Activated CD4-positive, alpha-beta T cell treated with anti-CD3 and anti-CD28 coated beads, Interleukin-2, Interleukin-6, amounts not matched to agents 100 ng/mL and 50 ng/mL, durations not matched to agents 16 hours and 8 hours (primary cell): ENCODE results near the gene SLC28A3.
A peak's percentile ranks its signal among the peaks of the same experiment; 100 is the strongest.

Experiments used
- DNase-seq: peaks from one replicate; pipeline ENCODE4 v3.0.0-alpha.2; 2020

The SLC28A3 gene

DNA sequence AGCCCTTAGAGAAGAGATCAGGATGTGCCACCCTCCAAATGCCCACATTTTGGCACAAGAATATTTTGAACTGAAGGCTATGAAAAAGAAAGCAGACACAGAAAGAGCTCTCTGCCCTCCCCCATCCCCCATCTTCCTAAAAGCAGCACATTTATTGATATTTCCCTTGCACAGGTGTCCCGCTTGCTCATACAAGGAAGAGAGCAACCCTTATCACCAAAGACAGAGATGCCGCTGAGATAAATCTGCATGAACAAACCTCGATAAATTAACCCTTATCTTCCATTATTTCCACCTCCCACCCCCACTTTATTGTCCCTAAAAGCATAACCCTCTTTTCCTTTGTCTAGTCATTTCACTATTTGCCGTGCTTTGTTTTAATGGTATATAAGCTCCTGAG, 1.8 kb downstream of the SLC28A3 start:
- no peak for DNase-seq

DNA sequence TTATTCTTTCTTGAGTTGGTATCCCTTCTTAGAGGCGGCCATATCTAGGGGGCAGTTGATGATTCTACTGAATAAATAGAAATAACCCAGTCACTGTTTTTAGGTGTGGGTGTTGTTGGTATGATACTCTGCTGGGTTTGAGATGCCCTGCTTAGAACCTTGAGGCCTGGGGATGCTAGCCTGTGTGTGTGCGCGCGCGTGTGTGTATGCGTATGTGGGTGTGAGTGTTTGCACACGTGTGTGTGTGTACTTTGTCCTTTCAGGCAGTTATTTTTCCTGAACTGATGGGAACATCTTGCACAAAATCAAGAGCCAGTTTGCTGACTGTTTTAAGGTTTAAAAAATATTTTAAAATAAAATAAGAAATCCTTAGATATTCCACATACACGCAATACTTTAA, 3.3 kb downstream of the SLC28A3 start:
- DNase-seq, result no peak

DNA sequence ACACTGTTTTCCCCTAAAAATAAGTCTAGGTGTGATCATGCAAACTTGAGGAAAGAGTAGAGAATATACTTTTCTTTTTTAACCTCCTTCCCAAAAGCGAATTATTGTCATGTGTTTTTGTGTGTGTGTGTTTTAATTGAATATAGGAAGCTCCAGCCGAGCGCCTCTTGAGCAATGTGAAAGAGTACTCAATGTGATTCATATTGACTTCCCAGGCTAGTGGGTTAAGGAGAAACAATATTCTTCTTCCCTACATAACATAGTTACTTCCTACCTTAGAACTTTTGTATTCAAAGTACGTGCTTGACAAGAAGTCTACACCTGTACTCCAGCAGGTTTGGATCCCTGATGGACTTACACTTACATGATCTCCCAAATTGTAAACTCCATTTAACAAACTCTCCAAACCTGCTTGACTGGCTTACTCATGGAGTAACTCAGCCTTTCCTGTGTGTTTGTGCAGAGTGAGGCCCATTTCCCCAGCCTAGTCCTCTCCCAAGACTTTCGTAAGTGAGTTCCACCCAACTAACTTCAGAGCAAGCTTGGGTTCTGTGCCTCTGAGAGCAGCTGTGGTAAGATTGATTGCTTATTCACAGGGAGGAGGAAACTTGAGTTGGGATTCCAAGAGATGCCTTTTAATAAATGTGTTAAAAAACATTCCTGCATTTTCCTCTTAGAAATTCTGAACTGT, 9.3 kb downstream of the SLC28A3 start:
- DNase-seq, result no peak

DNA sequence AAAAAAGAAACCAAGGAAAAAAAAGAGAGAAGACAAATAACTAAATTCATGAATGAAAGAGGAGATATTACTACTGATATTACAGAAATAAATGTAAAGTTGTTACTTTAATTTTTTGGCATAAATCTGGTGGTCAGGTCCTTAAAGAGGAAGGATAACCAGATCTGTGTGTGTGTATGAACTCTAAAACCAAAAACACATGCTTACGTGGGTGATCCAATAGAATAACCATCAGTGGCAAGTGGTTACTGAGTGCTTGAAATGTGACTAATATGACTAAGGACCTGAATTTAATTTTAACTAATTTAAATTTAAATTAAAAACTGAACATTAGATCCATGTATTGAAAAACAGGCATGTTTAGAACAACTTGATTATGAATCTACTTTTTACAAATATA, 10.3 kb downstream of the SLC28A3 start:
- no peak for DNase-seq

DNA sequence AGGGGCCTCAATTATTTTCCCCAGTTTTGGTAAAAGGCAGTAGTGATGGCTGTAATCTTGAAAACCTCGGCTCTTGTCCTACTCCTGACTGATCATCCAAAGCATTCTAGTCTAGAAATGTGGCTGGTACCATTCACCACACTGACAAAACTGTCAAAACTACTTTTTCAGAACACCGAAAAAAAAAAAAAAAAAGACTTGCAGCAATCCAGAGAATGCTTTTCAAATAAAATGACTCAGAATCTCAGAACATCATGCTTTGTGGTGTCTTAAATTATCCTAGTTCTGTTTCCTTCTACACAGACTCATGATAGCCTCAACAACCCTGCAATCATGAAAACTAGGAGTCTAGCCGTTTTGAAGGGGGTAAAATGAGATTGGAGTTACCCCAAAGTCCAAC, 13.4 kb downstream of the SLC28A3 start:
- no peak for DNase-seq

DNA sequence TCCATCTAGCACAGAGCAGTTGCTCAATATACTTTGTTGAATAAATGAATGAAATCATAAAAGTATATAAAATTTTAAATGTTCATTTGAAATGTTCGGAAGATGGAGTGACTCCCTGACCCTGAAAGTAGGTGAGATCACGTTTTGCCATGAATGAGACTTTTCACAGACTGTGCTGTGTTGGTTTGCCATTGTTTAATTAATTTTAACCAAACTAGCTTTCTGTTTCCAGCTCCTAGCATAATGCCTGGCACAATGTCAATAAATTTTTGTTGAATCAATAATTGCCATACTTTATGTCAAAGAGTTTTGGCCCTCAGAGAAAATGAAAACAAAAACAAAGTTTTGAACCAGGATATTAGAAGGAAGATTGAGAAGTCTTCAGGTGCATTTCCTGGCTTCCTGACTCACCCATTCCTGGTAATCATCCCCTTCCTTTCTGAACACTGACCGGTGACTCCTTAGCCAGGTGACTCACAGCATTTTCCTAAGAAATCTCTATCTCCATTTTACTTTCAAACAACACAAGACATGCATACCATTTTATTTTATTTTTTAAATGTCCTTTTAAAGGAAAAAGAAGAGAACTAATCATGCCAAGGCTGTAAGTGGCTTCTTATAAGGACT, 15.1 kb downstream of the SLC28A3 start:
- no peak for DNase-seq

DNA sequence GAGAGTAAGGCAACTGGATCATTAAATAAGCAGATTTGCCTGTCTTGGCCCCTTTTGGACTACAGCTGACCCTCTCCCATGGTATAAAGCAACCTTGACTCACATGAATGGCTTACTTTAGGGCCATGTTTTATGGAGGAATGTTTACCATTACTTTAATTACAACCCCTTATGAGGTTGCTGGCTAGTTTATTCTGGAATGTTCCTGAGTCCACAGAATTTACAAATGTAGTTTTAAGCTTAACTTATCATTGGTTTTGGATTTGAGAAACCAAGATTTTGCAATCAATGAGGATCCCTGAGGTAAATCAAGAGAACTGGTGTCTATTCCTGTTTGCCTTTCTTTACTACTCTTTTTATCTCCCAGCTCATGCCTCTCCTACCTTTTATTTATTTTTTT, 15.7 kb downstream of the SLC28A3 start:
- no peak for DNase-seq

DNA sequence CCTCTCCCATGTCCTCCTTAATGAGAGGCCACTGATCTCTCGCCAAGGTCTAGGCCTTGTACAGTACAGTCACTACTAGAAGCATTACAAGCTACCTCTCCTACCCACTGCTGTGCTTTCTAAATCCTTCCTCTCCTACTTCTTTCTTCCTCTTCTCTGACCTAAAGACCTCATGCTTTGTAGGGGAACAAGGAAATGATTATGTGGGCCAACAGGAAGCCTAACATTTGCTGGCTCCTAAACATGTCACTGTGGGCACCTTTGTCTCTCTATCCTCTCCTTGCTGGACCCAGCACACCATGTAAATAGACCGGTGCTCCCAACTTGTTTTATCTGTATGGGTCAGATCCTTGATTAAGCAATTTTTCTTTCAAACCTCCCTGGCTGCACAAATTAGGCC, 16.7 kb downstream of the SLC28A3 start:
- no peak for DNase-seq

DNA sequence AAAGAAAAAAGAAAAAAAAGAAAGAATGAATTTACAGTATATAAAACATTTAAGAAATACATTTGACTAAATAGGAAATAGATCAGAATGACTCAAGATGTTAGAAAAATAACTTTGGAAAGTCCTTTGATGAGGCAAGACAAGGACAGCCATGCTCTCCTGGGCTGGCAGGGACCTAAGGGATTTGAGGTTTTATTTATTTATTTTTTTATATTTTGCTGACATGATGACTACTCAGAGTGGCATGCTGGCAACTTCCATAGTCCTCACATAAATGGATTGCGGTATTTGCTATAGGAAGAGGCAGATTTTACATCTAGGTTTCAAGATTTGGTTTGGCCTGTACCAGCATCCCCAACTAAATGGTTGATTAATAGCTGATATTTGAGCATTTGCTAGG, 17.7 kb downstream of the SLC28A3 start:
- DNase-seq, result no peak

DNA sequence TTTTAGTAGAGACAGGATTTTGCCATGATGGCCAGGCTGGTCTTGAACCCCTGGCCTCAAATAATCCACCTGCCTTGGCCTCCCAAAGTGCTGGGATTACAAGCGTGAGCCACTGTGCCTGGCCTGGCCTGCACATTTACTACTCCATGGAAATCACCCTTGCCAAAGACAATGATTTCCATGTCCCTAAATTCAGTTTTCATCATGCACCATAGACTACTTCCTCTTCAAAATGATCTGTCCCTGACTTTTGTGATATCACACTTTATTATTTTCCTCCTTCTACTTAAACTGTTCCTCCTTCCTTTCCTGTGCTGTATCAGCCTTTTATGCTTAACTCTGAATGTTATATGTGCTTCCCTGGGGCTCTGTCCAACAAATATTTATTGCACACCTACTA, 20.3 kb downstream of the SLC28A3 start:
- DNase-seq, result no peak

DNA sequence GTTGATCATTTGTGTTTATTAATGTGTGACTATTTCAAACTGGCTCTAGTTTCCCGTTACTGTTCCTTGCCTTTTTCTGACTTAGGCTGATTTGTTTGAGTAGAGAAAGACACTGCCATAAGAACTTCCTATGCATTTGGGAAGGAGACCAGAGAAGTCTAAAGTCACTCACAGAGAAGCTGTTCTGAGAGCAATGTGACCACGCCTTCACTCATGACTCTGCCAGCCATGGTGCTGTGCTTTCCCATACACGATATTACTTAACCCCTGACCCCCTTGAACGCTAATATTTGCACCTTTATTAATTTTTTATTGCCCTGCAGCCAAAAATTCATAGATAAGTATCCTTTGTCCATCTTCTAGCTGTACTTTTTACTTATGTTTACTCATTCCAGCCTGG, 20.9 kb downstream of the SLC28A3 start:
- DNase-seq, result no peak

DNA sequence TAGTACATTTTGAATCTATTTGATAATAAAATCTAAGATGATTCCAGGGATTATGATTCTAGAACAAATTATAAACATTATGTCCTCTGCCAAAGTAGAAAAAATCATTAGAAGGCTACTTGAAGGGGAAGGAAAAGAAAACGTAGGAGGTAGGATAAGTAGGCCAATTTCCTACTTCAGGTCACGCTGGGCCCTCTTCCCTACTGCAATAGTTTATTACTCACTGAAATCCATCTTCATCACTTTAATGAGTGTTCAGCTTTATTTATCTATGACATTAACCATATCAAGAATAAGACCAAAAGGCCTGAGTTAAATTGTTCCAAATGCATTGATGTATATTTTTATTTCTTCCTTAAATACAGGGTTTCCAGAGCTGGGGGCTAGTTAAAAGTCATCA, 21.6 kb downstream of the SLC28A3 start:
- DNase-seq, result no peak

DNA sequence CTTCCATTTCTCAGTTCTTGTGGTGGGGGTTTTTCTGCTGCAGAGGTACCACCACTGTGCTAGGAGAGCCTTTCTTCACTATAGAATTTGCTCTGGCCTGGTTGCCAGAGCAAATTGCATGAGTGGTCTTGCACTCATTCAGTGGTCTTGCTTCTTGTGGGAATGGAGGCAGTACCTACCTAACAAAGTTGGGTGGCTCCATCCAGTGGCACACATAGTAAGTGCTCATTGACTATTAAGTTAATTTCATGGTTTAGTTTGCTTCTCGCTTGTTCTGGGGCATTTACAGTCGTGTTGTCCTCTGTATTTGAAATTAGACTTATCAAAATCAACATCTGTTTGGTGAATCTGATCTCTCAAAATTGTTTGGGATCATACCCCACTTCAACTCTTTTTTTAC, 23.0 kb downstream of the SLC28A3 start:
- no peak for DNase-seq

DNA sequence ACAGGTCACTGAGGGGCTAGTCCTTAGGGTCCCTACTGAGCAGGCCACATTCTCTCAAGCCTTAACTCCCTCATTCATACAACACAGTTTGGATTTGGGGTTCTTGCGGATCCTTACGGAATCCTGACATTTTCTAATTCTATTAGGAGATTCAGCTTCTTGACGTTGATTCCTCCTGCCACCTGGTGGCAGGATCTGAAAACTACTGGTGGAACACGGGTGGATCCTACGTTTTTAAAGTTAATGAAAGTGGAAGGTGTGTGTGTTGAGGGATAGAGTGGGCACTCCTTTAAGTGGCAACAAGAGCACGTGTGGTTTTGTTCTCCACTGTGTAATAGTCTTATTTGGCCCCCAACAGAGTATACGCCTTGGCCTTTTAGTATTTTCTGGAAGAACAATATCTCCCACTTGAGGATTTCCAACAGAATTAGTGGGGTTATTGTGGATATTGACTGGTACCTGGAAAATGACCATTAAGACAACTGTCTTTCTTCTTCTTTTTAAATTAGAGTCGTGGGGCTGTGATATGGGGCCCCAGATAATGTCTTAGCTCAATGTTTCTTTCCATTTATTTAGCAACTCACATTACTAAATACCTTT, 25.2 kb downstream of the SLC28A3 start:
- peak; percentile 73 for DNase-seq

DNA sequence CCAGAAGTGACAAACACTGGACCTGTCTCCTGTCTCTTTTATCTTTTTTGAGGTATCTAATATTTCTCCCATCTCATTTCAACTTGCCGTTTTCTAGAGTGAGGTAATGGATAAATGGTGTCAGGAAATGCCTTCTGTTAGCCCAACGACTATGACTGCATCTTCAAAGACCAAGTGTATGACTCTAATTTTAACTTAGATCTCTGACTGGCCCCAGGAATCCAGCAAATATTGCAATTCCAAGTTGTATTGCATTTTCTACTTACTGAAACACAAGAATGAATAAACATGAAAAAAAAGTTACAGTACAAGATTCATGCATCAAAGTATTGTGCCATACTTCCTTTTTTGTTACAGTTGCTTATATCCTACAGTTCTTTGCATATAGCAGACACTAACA, 26.3 kb downstream of the SLC28A3 start:
- DNase-seq, result no peak

DNA sequence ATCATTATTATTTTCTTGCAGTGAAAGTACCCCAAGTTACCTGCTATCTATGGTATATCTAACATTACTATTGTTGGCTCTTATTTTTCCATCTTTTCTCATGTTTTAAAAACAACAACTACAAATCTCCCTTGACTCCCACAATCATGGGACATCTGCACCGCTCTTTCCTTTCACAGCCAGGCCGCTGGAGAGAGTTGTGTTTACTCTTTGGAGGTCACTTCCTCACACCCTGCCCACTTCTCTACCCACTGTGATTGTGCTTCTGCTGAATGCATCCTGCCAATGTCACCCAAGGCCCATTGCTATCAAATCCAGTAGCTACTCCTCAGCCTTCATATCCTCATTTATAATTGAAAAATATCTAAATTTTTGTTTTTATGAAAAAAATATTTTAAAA, 29.7 kb downstream of the SLC28A3 start:
- DNase-seq, result no peak

DNA sequence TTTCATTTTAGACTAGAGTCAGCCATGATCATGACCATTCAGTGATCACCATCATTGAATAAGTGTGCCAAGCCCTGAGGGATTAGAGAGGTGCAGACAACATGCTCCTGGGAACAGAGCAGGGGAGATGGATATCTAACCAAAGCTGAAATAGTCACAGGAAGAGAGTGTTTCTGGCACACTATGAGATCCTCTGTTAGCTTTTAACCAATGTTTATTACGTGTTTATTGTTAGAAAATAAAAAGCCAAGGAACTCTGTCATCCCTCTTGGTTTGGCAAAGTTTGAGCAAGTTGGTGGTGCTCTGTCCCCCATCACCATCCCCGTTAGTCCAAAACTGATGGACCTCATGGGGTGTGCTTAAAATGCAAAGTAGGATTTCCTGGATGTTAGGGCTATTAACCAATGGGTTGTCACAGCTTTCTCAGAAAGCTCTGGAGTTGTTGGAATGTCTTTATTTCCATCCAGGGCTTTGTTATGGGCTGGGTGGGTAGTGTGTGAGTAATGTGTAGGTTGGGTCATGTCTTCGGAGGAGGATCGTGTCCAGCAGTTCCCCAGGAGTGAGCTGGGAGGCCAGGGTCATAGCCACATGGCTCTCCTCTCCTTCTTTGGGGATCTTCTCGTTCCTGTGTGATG, 34.9 kb downstream of the SLC28A3 start:
- DNase-seq, result no peak

DNA sequence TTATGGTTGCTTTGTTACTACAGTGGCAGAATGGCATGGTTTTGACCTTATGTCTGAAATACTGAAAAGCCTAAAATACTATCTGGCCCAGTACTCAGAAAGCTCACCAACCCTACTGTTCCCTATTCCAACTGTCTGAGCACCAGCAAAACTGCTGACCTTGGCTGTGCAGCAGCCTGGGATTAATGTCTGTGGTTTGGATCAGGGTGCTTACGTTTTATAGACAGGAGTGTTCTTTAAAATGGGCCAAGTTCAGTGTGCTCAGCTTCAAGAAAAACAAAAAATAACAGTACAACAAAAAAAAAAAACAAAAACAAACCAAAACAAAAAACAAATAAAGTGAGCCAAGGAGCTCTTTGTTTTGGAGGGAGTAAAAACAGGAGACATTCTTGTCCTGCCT, 36.4 kb downstream of the SLC28A3 start:
- DNase-seq, result no peak

DNA sequence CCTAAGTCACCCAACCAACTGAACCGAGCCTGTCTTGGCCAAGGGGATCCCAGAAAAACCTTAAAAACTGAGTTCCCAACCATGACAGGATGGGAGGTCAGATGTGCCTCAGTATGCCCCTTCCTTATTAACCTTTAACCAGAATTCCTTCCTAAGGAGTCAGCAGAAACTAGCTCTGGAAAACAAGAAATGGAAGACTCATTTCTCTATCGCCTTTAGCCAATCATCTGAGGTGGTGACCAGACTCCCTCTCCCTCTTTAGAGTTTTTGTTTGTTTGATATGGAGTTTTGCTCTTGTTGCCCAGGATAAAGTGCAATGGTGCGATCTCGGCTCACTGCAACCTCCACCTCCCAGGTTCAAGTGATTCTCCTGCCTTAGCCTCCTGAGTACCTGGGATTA, 37.5 kb downstream of the SLC28A3 start:
- no peak for DNase-seq

DNA sequence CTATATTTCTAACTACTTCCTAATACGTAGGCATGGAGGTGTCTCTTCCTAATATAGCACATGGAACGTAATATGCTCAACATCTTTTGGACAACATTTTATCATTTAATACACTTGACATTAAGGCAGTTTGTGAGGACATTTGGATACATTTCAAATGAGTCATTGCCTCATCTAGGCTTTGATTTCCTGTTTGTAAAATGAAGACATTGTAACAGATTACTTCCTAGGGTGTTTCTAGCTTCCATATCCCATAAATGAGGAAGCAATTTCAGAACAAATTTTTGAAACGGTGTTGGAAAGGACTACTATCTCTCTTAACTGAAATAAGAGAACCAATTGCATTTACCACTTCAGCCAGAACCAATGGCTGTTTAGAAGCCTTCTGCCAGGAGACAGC, 38.7 kb downstream of the SLC28A3 start:
- no peak for DNase-seq

DNA sequence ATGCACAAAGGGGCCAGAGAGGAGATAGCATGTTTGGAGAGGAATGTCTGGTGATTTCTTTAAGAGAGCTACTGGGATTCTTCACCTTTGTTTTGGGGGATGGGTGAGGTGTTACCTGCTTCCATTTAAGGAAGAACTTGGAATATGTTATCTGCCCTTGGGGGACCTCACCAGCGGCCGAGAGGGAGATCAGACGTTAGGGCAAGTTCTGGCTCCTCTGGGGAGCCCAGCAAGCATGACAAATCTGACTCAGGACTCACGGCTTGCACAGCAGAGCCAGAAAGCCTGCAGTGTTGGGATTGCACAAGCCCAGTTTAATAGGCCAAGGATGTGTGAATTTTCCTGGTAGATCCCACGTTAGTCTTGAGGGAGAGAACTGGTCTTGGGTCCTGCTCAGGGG, 40.3 kb downstream of the SLC28A3 start:
- DNase-seq, result no peak

DNA sequence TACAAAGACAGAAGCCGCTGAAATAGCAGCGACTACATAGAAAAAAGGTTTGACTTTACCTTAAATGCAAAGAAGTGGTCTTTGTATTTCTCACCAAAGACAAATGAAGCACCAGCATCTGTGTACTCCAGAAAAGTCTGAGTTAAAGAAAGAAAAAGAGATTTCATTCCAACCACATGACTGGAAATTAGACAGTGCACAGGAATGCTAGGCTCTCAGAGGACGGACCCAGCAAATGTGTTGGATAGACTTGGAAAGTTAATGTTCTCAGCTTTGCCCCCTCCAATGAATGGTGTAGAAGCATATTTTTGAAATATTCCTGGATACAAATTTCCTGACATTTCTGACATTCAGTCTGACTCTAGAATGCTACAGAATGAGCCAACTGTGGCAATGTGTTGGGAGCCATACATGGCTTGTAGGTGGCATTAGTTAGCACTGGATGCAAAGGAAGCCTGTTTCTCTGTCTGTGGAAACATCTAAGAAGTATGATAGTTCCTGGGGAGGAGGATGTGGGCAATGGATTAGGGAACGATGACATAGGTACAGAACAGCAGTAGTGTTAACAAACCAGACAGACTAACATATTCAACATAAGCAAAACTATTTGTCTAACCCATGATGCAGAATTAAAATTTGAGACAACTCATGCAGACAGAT, 43.3 kb downstream of the SLC28A3 start:
- DNase-seq, result no peak

DNA sequence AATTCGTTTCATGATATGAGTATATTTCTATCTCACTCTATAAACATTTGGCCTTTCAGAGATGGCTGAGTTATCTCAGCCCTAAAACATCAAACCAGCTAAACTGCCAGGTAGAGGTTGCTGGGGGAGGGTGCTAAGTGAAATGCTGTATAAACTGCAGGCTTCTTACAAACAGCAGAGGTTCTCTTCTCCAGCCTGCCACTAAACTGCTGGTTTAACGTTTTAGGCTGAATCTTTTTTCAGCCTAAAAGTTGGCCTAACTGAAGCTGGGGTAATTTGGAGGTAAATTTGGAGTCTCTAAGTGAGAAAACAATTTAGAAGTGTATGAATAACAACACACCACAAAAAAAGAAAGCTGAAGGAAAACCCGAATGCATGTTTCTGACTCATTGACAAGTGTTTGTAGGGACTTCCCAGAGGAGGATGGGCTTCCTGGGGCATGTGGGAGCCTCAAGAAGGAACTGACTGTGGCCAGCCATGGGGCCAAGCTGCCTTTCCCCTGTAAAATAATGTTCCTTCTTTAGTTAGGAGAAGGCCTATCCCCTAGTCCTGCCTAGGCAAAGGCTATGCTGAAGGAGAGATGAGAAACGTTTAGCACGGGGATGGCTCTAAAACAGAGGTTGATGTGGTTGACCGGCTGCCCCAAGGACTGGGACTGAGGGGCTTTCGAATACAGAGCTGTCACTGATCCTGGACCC, 44.3 kb downstream of the SLC28A3 start:
- peak; percentile 83 for DNase-seq
